ENCODE data around the gene SMC5. TPM values are rescaled to one million over a fixed set of nuclear protein-coding genes. Genes with fewer than 3 reads are reported as not detected.

Gene SMC5
- total and polyA plus RNA-seq, 2 of the 8 experiments (the other 6 are each of a cell fraction or from before 2014, with no cell fraction given): 4.5 to 22.6 TPM

- H3K14ac ChIP-seq (ENCODE audit: insufficient read length): no peak overlapping the region
- H3K4me1 ChIP-seq (replicated peaks in 1 of 4; ENCODE audit: control insufficient read depth in 3 of 4, insufficient read depth in 4 of 4, low read length in 3 of 4): no peaks in the 10 kb centered on the region
- no peak overlapping the region for H3K4ac ChIP-seq (replicated peaks; ENCODE audit: insufficient read length, low read depth, low read length)
- H4K5ac ChIP-seq (ENCODE audit: insufficient read length, low read depth, low read length): no peak overlapping the region
- H3K36me3 ChIP-seq (ENCODE audit: control insufficient read depth in 2 of 4, insufficient read depth in 4 of 4, low read length in 3 of 4): no peaks in the 10 kb centered on the region
- no peak overlapping the region for H4K91ac ChIP-seq (replicated peaks; ENCODE audit: insufficient read length, low read length)
- H3K23me2 ChIP-seq (ENCODE audit: low read depth, low read length): no peaks in the 10 kb centered on the region; the same call in 1 of the 2 replicates
- no peak overlapping the region for H2AFZ ChIP-seq (ENCODE audit: low read length)
- ChIA-PET CTCF (ENCODE audit: partially characterized antibody) (interaction anchor here (0.6 to 1.4 kb wide), 3 partner anchors 12 to 26 kb away, joined by 3 to 4 read pairs (median 3); no protein-coding TSS in a partner anchor), POLR2A (ENCODE audit: partially characterized antibody) (no interaction called here)
- no peaks in the 10 kb centered on the region for H3K79me2 ChIP-seq (ENCODE audit: control insufficient read depth in 1 of 2, insufficient read depth in 2 of 2, low read length in 2 of 2)
- no peak overlapping the region for H3K23ac ChIP-seq (ENCODE audit: insufficient read length)
- H3K27me3 ChIP-seq (replicated peaks in 1 of 4; ENCODE audit: control insufficient read depth in 3 of 4, extremely low read depth in 1 of 4, insufficient read depth in 3 of 4, low read length in 3 of 4): no peaks in the 10 kb centered on the region
- H3K9ac ChIP-seq (replicated peaks in 1 of 4; ENCODE audit: extremely low read depth in 1 of 4, low read depth in 3 of 4, low read length in 3 of 4): no peak overlapping the region
- no peak overlapping the region for H3K18ac ChIP-seq (ENCODE audit: extremely low read depth, low read length)
- no peak overlapping the region; the same call in 1 of the 2 replicates for H2BK15ac ChIP-seq (ENCODE audit: low read length)
- no peak overlapping the region for H2BK20ac ChIP-seq (ENCODE audit: low read length)
- no peak overlapping the region for H3K56ac ChIP-seq (replicated peaks; ENCODE audit: insufficient read length, low read depth, low read length)
- no peak for DNase-seq (ENCODE audit: low read depth in 1 of 2, low spot score in 2 of 2)
- no peaks in the 10 kb centered on the region for H3K79me1 ChIP-seq (ENCODE audit: low read depth, low read length)
- no peak overlapping the region for H3K27ac ChIP-seq (ENCODE audit: low read depth, low read length)
- no peak overlapping the region for H3K4me3 ChIP-seq (ENCODE audit: extremely low read depth in 1 of 4, insufficient read depth in 2 of 4, low read depth in 3 of 4, low read length in 4 of 4)
- H2BK12ac ChIP-seq (ENCODE audit: low read depth, low read length): no peak overlapping the region
- H3K9me3 ChIP-seq (ENCODE audit: insufficient read depth in 2 of 2, low read depth in 1 of 2, low read length in 1 of 2): no peaks in the 10 kb centered on the region
- H2BK120ac ChIP-seq (replicated peaks; ENCODE audit: low read depth, low read length): no peak overlapping the region
- no peaks in the 10 kb centered on the region for H4K20me1 ChIP-seq (replicated peaks in 1 of 2; ENCODE audit: control insufficient read depth in 1 of 2, insufficient read depth in 2 of 2, low read length in 2 of 2)
- H2BK5ac ChIP-seq (ENCODE audit: low read depth, low read length): no peak overlapping the region
- 88 to 100% methylated on average over 2 to 6 of the region's 6 CpGs for WGBS, 2 experiments (ENCODE audit: extremely low coverage in 1 of 2, insufficient coverage in 1 of 2, insufficient read length in 1 of 2, insufficient replicate concordance in 2 of 2, low coverage in 1 of 2, low lambda C conversion rate in 2 of 2, missing lambda C conversion rate in 1 of 2)
- FAIRE-seq: no peak
- no peak overlapping the region for H2AK5ac ChIP-seq (ENCODE audit: low read depth, low read length)
- H4K8ac ChIP-seq (ENCODE audit: extremely low read depth, insufficient read depth, low read length): no peak overlapping the region
- H3K4me2 ChIP-seq (ENCODE audit: insufficient read depth in 1 of 2, low read depth in 2 of 2, low read length in 2 of 2): no peak overlapping the region
- no peak for TF ChIP-seq CTBP2 (IDR thresholded peaks at IDR 0.05; ENCODE audit: borderline replicate concordance, insufficient read depth, insufficient read length, low read length)
- no peak for TF ChIP-seq TEAD4 (IDR thresholded peaks at IDR 0.05; ENCODE audit: low read depth, low read length)
- no peak for TF ChIP-seq SUZ12 (IDR thresholded peaks at IDR 0.05; ENCODE audit: low read length)
- TF ChIP-seq PHF8 (conservative IDR thresholded peaks at IDR 0.05; ENCODE audit: low read depth, low read length): no peak
- no peak for TF ChIP-seq CBX5 (IDR thresholded peaks at IDR 0.05; ENCODE audit: low read depth, low read length)
- TF ChIP-seq SIN3A (conservative IDR thresholded peaks at IDR 0.05 in 1 of 2, IDR thresholded peaks at IDR 0.05 in 1 of 2; ENCODE audit: low read depth in 1 of 2, low read length in 2 of 2): no peak
- TF ChIP-seq TBP (IDR thresholded peaks at IDR 0.05; ENCODE audit: low read depth, low read length): no peak
- no peak for TF ChIP-seq HDAC2 (IDR thresholded peaks at IDR 0.05; ENCODE audit: borderline replicate concordance in 1 of 2, low read depth in 2 of 2, low read length in 2 of 2)
- TF ChIP-seq RFX5 (IDR thresholded peaks at IDR 0.05; ENCODE audit: borderline replicate concordance, low read depth, low read length): no peak
- no peak for TF ChIP-seq FOSL1 (IDR thresholded peaks at IDR 0.05; ENCODE audit: insufficient read depth, low read depth, low read length)
- TF ChIP-seq ASH2L (IDR thresholded peaks at IDR 0.05; ENCODE audit: low read length): no peak
- TF ChIP-seq TAF1 (IDR thresholded peaks at IDR 0.05; ENCODE audit: low read depth, low read length): no peak
- TF ChIP-seq POU5F1 (IDR thresholded peaks at IDR 0.05; ENCODE audit: low read depth, low read length): no peak
Observed at GRCh38 chr9:70382046-70382708, 123.4 kb downstream of the SMC5 start.
